H7 (cell line): ENCODE data around the gene LAMTOR2. TPM values are rescaled to one million over a fixed set of nuclear protein-coding genes. Genes with fewer than 3 reads are reported as not detected.
"Not testable (repeated sequence)": the region's sequence is repeated elsewhere in the genome, so short reads cannot be mapped to it uniquely, and the experiment has no call there.

Experiments
- DNase-seq: peaks from one replicate; pipeline ENCODE4 v3.0.0; 2012
- H3K27me3 ChIP-seq: 2 replicates; pipeline ENCODE4 v1.6.0; 2011; ENCODE audit warnings: mild to moderate bottlenecking, low read length; ENCODE audit not compliant: control insufficient read depth, insufficient read depth
- H3K36me3 ChIP-seq: replicated peaks from 2 replicates; pipeline ENCODE4 v1.5.1; 2011; ENCODE audit warnings: low read length; ENCODE audit not compliant: control insufficient read depth, insufficient read depth
- H3K4me3 ChIP-seq: 2 replicates; pipeline ENCODE4 v1.5.1; 2011; ENCODE audit warnings: low read depth, mild to moderate bottlenecking, control low read depth, low read length, moderate library complexity; ENCODE audit not compliant: insufficient read depth
- total RNA-seq: library from RNA; depleted of rRNA; stranded (reverse); fragments of >200 nt; shearing (Covaris generic); gene quantifications from 2 replicates; pipeline ENCODE4 v1.2.3, GENCODE V29; 2014

LAMTOR2 gene
- total RNA-seq, 1 experiment from 2014 or later = 58.0 TPM

- Histone ChIP-seq H3K36me3 (no peaks in the 10 kb centered on the region), H3K27me3 (no peaks in the 10 kb centered on the region), H3K4me3 (no peak overlapping the region)
- DNase-seq = no peak
Measured at GRCh38 chr1:156033011-156033410, 21.6 kb upstream of the LAMTOR2 start.

- not testable (repeated sequence) for H3K36me3 ChIP-seq, H3K4me3 ChIP-seq, DNase-seq
Measured at GRCh38 chr1:156034991-156035390, 19.6 kb upstream of the LAMTOR2 start.

GRCh38 chr1:156042828-156043227, 11.8 kb upstream of the LAMTOR2 start:
- no peak overlapping the region for H3K4me3 ChIP-seq
- peaks cover 11% of the 10 kb centered on the region for H3K36me3 ChIP-seq

More at GRCh38 chr1:156034991-156035390, 19.6 kb upstream of the LAMTOR2 start:
- H3K27me3 ChIP-seq = not testable (repeated sequence)

GRCh38 chr1:156045076-156045475, 9.5 kb upstream of the LAMTOR2 start:
- H3K36me3 ChIP-seq = peaks cover 20% of the 10 kb centered on the region
- H3K27me3 ChIP-seq = no peaks in the 10 kb centered on the region
- H3K4me3 ChIP-seq = no peak overlapping the region
- no peak for DNase-seq

More at GRCh38 chr1:156042828-156043227, 11.8 kb upstream of the LAMTOR2 start:
- no peak for DNase-seq
- no peaks in the 10 kb centered on the region for H3K27me3 ChIP-seq

GRCh38 chr1:156048663-156049258, 5.8 kb upstream of the LAMTOR2 start:
- H3K27me3 ChIP-seq = no peaks in the 10 kb centered on the region
- H3K4me3 ChIP-seq = no peak overlapping the region
- no peak for DNase-seq
- peaks cover 9% of the 10 kb centered on the region for H3K36me3 ChIP-seq

GRCh38 chr1:156050376-156050775, 4.2 kb upstream of the LAMTOR2 start:
- H3K36me3 ChIP-seq = peaks cover 9% of the 10 kb centered on the region
- no peak overlapping the region for H3K4me3 ChIP-seq
- H3K27me3 ChIP-seq = no peaks in the 10 kb centered on the region
- no peak for DNase-seq

- peak; percentile 55 for DNase-seq
- peaks cover 9% of the 10 kb centered on the region for H3K36me3 ChIP-seq
- H3K27me3 ChIP-seq = no peaks in the 10 kb centered on the region
- no peak overlapping the region for H3K4me3 ChIP-seq
Measured at GRCh38 chr1:156051011-156051725, 3.4 kb upstream of the LAMTOR2 start.

- Histone ChIP-seq H3K27me3 (no peaks in the 10 kb centered on the region), H3K36me3 (peaks cover 13% of the 10 kb centered on the region), H3K4me3 (peak overlapping the region; percentile 78)
- peak; percentile 97 for DNase-seq
Measured at GRCh38 chr1:156052862-156053767, 1.5 kb upstream of the LAMTOR2 start.

- H3K36me3 ChIP-seq = peaks cover 12% of the 10 kb centered on the region
- H3K27me3 ChIP-seq = no peaks in the 10 kb centered on the region
- H3K4me3 ChIP-seq = peak within 1 kb of the TSS; percentile 100
- peak; percentile 99 for DNase-seq
Measured at GRCh38 chr1:156053768-156054499, 648 bp upstream of the LAMTOR2 start, which contains the start of gene UBQLN4. UBQLN4 (minus strand) TSS chr1:156053798; CDS start chr1:156053701, 97 bp downstream.

GRCh38 chr1:156055281-156056048, 883 bp downstream of the LAMTOR2 start:
- no peak for DNase-seq
- no peaks in the 10 kb centered on the region for H3K27me3 ChIP-seq
- peaks cover 5% of the 10 kb centered on the region for H3K36me3 ChIP-seq
- H3K4me3 ChIP-seq = peak overlapping the region; percentile 100

GRCh38 chr1:156056326-156056849, 1.8 kb downstream of the LAMTOR2 start:
- H3K4me3 ChIP-seq = no peak overlapping the region
- DNase-seq = no peak
- H3K36me3 ChIP-seq = peaks cover 5% of the 10 kb centered on the region
- no peaks in the 10 kb centered on the region for H3K27me3 ChIP-seq

GRCh38 chr1:156060937-156061636, 6.5 kb downstream of the LAMTOR2 start, which contains the start of gene RAB25:
RAB25 (plus strand) TSS chr1:156061160; CDS start chr1:156061401, 241 bp downstream.
- Histone ChIP-seq H3K36me3 (peaks cover 5% of the 10 kb centered on the region), H3K27me3 (peaks cover 2% of the 10 kb centered on the region; the same call in 1 of the 2 replicates), H3K4me3 (peak within 1 kb of the TSS; percentile 55)
- peak; percentile 87 for DNase-seq

GRCh38 chr1:156062189-156062588, 7.6 kb downstream of the LAMTOR2 start:
- peaks cover 2% of the 10 kb centered on the region; the same call in 1 of the 2 replicates for H3K27me3 ChIP-seq
- H3K36me3 ChIP-seq = peaks cover 2% of the 10 kb centered on the region
- no peak for DNase-seq
- no peak overlapping the region for H3K4me3 ChIP-seq
